HG02884 (cell line): Measurements from ENCODE around the gene PEPD.
A peak's percentile ranks its signal among the peaks of the same experiment; 100 is the strongest.

Experiments used
- ATAC-seq: cut with Tn5 transposase; IDR thresholded peaks from one replicate; pipeline ENCODE4 v1.9.1; 2021; ENCODE audit warnings: mild to moderate bottlenecking, moderate library complexity; ENCODE audit not compliant: unreplicated experiment

PEPD gene

DNA sequence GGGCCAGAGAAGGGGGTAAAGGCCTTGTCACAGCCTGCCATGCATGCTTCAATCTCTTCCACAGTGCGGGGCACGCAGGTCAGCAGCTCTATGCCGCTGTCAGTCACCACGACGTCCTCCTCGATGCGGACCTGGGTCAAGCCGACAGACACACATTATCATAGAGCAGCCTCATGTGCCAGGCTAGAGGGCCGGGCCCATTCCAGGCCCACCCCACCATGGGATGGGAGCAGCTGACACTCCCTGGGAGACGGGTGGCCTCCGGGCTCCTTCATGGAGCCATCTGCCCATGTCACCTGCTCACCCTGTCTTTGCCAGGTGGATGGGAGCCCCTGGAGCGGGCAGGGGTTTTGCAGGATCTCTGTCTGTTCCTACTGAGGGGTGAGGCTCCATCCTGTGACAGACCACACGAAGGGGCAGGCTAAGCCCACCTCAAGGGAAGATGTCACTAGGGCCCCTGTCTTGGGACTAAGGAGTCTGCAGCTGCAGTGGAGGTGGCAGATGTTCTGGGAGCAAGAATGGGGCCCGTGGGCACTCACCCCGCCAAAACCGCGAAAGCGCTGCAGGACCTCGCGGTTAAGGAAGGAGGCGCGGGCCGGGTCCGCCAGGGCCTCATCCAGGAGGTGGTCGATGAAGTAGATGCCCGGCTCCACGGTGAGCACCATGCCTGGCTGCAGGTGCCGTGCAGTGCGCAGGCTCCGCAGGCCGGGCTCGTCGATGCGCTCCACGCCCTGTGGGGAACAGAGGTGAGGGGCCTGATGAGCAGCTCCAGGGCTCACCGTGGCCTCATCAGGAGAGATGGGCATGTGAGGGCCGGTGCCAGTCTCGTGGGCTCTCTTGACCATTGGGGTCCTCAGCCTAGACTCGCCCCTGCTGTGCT lies 134.0 kb downstream of the PEPD start:
- ATAC-seq = no peak

DNA sequence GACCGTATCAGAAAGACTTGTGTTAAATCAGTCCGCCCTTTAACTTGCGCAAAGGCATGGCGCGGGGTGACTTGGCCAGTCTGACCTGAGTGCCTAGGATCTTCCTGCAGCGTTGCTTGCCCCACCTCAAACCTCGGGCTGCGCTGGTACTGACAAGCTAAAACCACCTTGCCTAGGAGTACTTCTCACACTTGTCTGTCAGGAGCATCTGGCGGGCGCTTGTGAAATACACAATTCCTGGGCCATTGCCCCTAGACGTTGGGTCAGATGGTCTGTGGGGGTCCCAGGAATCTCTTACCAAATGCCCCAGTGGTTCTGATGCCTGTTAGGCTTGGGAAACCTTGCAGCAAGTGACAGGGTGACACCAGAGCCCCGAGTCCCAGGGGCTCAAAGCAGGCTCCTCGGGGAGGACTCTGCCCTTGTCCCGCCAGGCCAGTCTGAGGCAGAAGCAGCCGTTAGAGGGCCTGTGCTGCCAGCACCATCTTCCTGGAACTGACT lies 135.2 kb downstream of the PEPD start:
- ATAC-seq = no peak

DNA sequence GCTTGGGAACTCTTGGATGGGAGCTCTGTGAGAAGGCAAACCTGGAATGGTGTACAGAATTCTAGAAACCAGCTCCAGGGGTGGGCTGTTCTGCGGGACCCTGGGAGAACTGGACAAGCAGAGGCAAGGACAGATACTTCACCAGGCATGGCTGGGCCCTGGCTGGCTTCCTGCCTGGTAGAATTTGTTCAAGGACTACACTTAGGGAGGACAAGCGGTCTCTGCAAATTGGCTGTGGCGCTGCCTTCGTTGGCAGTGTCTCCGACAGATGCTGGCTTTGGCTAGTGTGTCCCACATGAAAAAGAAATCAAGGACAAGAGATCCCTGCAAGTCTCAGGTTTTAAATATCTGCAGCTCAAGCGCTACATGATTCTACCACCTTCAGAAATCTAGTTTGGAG lies 135.6 kb downstream of the PEPD start:
- no peak for ATAC-seq

DNA sequence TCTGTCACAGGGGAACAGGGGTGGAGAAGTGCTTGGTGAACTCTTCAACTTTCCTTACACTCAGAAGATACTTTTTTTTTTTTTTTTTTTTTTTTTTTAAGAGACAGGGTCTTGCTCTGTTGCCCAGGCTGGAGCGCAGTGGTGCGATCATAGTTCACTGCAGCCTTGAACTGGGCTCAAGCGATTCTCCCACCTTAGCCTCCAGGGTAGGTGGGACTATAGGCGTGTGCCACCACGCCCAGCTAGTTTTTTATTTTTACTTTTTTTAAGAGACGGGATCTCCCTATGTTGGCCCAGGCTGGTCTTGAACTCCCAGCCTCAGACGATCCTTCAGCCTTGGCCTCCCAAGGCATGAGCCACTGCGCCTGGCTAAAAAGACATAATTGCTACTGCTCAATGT lies 136.6 kb downstream of the PEPD start:
- ATAC-seq = no peak

DNA sequence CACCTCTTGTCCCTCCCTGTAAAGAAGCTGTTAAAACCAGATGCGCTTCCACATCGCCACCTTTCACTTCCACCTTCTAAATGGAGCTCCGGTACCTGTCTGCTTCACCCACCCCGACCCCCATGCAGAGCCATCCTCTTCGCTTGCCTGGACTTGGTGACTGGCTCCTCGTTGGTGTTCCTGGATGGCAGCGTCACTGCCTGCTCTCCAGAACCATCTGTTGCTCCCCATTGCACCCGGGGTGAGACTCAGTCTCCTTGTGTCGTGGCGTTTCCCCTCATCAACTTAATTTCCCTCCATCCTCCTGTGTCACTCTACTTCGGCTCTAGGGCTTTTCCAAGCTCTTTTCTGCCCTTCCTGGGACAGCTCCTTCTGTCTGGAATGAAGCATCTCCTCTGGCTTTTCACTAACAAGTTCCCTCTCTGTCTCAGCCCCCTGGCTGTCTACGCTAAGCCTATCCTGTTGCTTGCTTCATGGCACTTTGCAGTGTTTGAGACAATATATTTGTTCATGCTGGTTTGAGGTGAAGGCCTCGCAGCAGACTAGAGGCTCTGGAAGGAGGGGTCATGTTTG lies 137.8 kb downstream of the PEPD start:
- ATAC-seq = no peak

DNA sequence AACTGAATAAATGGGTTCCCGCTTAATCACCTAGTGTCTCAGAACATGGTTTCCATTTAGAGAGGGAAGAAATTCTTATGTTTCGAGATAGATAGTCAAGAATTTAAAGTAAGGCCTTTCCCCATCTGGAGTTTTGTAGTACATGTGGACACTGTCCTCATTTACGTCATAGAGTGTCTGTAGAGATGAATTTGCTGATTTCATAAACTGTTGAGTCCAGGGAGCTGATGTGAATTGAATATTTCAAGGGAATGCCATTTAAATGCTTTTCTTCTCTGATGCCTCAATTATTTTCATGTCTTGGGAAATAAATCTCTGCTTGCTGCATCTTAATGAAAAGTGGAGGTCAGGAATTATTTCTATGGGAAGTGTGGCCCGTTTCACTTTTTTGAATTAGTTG lies 138.6 kb downstream of the PEPD start:
- ATAC-seq = no peak

DNA sequence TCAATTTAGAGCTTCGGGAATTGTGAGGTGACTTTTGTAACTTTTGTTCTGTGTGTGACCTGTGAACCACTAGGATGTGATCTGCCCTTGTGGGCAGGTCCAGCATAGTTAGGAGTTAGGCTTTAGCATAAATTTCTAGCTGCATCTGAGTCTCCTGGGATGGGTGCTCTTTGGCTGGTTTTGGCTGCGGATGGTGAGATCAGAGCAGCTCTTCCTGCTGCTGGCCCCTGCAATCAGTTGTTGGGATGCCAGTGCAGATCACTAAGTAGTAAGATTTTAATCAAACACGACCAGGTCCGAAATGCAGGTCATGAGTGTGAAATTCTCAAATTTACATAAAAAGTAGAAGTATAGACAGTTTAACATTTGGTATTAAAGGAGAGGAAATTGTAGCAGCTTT lies 139.6 kb downstream of the PEPD start:
- ATAC-seq = no peak

DNA sequence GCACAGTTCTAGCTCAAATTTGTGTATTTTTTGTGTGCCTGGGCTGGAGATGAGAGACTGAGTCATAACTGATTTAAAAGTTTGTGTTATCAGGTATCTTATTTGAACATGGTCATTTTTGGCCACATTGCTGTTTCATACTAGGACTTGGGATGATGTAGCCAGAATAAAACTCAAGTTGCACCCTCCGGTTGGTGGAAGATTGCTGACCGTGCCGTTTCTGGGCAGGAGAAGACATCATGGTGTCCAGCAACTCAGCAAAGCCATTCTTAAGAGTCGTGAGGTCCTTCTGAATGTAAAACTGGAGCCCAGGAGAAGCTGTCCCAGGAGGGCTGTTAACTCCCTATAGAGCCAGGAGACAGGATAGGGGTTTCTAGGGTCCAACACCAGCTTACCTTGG lies 140.5 kb downstream of the PEPD start:
- no peak for ATAC-seq

DNA sequence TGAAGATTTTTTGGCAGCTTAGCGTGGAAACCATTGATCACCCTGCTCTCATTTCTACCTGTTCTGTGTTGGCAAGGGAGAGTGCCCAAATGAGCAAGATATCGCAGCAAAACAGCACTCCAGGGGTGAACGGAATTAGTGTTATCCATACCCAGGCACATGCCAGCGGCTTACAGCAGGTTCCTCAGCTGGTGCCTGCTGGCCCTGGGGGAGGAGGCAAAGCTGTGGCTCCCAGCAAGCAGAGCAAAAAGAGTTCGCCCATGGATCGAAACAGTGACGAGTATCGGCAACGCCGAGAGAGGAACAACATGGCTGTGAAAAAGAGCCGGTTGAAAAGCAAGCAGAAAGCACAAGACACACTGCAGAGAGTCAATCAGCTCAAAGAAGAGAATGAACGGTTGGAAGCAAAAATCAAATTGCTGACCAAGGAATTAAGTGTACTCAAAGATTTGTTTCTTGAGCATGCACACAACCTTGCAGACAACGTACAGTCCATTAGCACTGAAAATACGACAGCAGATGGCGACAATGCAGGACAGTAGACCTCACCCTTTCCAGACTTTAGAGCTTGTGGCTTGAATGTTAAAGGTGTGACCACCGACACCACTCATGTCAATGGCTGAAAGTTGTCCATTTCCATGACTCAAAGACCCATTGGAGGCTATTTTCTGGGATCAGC lies 142.3 kb downstream of the PEPD start:
- ATAC-seq = no peak

DNA sequence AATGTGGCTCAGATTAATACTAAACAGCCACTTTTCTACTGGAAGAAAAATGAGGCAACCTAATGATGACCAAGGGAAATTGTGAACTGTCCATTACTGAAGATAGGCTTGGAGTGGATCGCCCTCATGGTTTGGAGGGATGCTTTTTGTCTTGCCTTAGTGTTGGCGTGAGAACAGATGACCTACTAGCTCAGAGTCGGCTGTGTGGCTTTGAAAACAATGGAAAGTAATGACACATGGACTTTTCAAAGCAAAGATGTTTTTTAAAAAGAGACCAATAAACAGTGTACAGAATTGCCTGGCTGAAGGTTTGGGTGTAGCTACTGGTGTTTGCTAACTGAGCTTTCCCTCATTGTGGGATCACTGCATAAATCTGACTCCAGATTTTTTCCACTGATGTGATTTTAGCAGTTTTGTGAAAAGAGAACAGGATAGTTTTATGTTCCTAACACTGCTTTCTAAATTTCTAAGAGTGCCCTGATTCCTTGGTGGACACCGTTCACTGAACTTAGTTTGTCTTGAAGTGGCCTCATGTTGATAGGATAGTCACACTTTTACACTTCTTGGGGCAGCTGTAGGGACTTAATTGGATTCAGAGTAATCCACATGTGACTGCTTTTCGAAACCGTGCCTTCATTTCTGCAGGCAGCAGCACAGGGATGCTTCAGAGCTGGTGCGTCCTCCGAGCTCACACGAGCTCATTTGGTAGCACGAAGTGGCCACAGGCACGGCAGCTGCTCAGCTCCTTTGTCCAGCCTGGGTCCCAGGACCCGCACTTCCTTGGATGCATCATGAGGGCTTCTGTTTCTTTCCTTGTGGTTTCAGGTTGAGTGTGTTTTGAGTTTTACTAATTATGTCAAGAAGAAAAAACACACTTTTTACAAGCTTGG lies 143.8 kb downstream of the PEPD start:
- ATAC-seq = no peak

DNA sequence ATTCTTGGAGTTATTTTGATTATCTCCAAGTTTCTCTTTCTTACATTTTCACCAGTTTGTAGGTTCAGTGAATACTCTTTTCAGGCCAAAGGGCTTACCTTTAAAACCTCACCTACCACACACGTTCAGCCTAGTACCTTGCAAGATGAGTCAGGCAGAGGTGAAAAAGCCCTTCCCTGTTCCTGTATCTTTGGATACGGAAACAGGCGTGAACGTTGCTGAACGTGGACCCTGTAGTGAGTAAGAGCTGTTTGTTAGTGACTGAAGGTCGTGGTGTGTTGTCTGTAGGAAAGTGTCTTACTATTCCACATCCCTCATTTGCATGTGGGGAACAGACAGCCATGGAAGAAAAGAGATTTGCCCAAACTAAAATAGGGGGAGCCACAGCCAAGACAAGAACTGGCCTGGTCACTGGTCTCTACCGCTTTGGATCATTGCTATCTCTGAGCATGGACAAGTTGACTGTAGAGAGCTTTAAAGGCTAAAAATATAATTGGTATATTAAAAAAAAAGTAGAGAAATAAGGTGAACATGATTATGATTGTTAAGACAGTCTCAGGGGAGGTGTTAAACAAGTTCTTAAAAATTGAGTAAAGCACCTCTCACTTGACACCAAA lies 144.5 kb downstream of the PEPD start:
- ATAC-seq = no peak

DNA sequence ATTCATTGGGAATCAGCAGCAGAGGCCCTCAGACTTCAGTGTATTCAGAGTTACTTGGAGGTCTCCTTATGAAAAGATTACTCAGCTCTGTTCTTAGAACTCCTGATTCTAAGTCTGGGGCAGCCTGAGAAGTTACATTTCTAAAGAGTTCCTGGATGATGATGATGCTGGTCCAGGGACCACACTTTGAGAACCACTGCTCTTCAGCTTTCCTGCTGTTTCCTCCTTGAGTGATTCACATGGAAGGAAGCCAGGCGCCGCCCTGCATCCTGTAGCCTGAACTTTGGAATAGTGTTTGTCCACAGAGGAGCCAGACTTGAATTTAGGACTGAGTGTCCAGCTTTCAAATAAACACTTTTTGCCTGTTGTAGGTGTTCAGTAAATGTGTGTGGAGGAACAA lies 145.2 kb downstream of the PEPD start:
- no peak for ATAC-seq

DNA sequence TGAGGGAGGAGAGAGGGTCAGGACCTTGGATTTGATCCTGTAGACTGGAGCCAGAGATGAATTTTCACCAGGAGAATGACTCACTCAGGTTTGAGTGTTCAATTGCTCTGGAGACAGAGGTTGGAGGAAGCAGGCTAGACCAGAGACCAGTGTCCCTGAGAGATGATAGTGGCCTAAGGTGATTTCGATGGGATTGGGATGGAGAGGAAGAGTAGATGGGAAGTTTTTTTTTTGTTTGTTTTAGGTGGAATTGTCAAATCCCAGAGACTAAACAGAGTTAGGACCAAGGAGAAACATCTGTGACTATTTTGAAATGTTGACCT lies 145.8 kb downstream of the PEPD start:
- no peak for ATAC-seq

DNA sequence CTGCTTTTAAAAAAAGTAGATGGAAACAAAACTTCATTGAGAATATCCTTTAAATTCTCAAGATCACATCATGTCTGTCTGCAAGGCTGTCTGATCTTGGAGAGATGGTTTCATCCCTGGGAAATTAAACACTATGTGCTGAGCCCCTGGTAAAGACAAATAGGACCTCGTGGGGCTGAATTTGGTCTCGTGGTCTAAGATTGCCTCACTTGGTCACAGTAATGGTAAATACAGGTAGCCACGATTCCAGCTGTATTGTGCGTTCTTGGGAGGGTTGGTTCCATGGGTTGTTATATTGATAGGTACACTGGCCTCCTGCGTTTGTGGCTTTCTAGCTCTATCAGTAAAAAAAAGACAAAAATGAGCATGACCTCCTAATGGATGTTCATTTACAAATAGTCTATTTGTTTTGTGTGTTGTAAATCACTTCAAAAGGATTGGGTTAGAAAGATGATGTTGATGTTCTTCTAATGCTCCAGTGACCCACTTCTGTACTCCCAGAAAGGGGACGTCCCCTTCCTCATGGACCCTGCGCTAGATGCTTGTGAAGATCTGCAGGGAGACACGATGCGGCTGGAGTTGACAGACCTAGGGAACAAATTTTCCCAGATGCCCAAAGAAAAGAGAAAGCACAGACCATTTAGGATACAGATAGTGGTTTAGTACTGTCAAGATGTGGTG lies 146.3 kb downstream of the PEPD start:
- no peak for ATAC-seq

DNA sequence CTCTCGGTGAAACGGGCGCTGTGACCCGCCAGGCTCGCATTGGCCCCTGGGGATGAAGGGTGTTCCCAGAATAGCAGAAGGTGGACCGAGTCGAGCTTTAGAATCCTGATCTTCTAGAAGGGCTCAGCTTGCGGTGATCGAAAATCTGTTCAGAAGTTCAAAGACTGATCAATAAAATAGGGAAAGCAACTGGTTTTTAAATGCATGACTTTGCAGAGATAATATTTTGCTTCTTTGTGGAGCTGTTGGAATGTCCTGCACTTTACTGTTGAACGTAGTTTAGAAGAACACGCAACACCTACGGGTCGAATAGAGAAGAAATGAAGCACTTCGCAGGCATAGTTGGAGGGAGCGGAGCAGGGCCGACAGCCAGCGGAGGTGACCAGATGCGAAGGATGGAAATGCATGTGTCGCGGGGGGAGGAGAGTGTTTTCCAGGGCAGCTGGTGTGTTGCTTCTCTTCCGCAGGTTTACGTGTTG lies 147.3 kb downstream of the PEPD start:
- ATAC-seq = no peak

DNA sequence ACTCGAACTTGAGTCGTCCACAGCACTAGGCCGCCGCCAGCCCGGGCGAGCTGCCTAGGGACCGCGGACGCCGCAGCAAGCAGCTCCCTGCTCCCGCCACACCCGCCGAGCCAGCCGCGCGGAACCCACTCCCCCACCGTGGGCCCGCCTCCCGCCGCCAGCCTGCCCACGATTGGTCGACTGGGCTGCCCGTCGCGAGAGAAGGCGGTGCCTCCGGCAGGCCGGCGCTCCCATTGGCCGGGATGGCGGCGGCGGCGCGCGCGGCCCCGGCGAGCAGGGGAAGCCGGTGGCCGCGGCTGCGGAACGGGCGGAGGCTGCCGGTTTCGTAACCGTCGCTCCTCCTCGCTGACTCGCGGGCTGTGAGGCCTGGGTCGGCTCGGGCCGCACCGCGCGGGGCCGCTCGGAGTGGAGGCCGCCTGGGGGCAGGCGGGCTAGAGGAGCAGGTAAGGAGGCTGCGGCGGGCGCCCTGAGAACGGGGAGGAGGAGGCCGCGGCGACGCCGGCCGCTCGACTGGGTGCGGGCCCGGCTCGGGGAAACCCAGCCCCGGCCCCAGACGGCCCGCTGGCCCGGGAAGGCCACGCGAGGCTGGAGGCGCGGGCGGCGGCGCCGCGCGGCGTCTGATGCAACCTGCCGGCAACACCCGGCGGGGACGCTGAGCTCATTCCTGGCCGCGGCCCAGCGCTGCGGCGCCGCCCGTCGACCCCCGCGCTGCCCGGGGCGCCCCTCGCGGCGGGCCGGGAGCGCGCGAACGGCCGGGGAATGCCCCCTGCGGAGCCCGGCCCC lies 147.9 kb downstream of the PEPD start, which contains the start of gene CEBPG:
Gene CEBPG (plus strand): TSS at position 257 of the 783 bp plus-strand sequence. CDS start 5,531 bp downstream, outside the sequence.
- ATAC-seq = peak; percentile 85

DNA sequence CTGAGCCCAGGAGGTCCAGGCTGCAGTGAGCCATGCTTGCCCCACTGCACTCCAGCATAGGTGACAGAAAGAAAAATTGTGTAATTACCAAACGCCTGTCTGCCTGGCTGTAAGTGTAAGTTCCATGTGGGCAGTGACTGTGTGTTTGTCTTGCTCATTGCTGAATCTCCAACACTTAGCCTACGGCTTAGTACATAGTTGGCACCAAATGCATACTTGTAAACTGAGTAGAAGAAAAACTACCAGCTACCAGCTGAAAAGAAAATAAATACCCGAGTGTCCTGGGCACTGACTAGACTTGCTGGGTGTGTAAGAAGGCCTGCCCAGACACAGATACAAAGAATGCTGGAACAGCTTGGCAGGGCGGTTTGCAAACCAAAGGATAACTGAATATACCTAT lies 150.8 kb downstream of the PEPD start:
- ATAC-seq = no peak

DNA sequence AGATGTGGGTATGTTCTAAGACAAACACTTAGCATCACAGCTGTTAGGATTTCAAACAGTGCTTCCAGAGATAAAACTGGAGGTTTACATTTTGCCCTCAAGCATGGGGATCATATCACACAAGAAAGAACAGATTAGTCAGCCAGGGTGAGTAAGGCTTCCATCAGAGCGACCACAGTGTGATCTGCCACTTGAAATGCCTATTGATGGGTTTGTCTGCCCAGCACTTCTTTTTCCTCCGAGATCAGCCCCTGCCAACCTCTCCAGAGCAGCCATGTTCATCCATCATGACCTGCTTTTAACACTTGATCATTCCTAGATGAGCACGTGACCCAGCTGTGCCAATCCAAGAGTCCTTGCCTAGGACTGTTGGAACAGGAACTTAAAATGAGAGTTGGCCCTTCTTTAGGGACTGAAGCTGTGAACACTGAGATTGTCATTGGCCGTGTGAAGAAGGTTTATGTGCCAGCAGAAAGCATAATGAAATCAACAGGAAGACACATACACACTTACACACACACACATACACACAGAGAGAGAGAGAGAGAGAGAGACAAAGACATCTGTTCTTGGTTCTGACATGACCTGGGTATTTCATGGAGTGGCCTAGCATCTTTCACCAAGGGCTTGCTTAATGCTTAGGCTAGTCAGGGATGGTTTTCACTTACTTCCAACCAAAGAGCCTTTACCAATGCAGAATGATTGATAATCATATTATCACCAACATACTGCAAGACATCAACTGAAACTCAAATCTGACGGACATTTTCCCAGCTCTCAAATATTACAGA lies 153.3 kb downstream of the PEPD start:
- ATAC-seq = no peak
